DOHH2 (cell line): ENCODE data around the gene RPAP2.

Experiments
- EZH2phosphoT487 ChIP-seq: fragments of 200-600 bp; sonication (generic); IDR thresholded peaks from 2 replicates; pipeline ENCODE4 v1.6.1; 2017; ENCODE audit warnings: borderline replicate concordance, mild to moderate bottlenecking, antibody characterized with exemption, low read length, moderate library complexity, mixed read lengths
- TF ChIP-seq, protein P1 (sequence below): fragments of 200-600 bp; sonication (generic); IDR thresholded peaks from one replicate; pipeline ENCODE4 v1.5.1; 2014; ENCODE audit warnings: antibody characterized with exemption, mild to moderate bottlenecking, low read depth, low read length; ENCODE audit not compliant: poor library complexity, severe bottlenecking

DNA sequence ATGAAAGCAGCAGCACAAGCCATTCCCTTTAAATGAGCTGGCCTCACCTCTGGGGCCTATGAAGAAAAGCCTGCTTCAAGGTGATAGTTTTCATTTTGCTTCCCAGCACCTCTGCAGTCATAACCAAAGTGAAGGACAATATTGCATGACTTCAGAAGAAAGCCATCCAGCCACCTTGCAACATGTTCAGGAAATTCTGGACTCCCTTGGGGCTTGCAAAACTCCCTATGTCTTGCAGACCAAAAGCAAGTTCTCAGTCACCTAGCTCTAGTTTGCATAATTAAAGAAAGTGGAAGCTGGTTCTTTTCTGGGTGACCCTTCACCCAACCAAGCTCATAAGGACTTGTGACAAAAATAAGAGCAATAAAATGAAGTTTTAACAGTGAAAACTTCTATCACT is 100.2 kb downstream of the RPAP2 start:
- TF ChIP-seq EZH2phosphoT487: no peak
- TF ChIP-seq, protein P1, sequence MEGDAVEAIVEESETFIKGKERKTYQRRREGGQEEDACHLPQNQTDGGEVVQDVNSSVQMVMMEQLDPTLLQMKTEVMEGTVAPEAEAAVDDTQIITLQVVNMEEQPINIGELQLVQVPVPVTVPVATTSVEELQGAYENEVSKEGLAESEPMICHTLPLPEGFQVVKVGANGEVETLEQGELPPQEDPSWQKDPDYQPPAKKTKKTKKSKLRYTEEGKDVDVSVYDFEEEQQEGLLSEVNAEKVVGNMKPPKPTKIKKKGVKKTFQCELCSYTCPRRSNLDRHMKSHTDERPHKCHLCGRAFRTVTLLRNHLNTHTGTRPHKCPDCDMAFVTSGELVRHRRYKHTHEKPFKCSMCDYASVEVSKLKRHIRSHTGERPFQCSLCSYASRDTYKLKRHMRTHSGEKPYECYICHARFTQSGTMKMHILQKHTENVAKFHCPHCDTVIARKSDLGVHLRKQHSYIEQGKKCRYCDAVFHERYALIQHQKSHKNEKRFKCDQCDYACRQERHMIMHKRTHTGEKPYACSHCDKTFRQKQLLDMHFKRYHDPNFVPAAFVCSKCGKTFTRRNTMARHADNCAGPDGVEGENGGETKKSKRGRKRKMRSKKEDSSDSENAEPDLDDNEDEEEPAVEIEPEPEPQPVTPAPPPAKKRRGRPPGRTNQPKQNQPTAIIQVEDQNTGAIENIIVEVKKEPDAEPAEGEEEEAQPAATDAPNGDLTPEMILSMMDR: no peak
